C4-2B (cell line): Measurements from ENCODE around the gene ERC2.

Experiments used
- H3K27ac ChIP-seq: fragments of 450-650 bp; 2 replicates; pipeline ENCODE4 v1.5.1; 2017
- CTCF ChIP-seq: fragments of 450-650 bp; conservative IDR thresholded peaks from 2 replicates; pipeline ENCODE4 v1.5.1; 2017; ENCODE audit warnings: mild to moderate bottlenecking
- ZFX ChIP-seq: fragments of 450-650 bp; IDR thresholded peaks from 2 replicates; pipeline ENCODE4 v1.6.1; 2017

ERC2 gene

DNA sequence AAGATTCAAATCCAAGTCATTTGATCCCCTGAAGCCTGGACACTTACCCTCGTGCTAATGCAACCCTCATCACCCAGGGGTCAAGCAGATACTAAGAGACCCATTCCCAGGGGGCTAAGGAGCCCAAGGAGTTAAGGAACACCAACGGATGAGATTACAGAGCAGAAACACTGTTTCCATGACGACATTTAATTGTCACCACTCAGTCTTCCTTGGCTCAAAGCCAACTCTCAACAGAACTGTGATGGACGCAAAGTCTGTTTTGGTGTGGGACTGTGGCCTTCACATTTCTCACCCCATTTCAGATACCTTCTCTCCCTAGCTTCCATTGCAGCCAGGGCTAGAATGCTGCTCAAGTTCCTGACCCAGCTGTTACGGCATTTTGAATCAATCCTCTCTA lies 597.7 kb downstream of the ERC2 start:
- H3K27ac ChIP-seq = no peak overlapping the region
- TF ChIP-seq CTCF = no peak
- no peak for TF ChIP-seq ZFX

- no peak for TF ChIP-seq ZFX
- peak; percentile 19 for TF ChIP-seq CTCF
- no peak overlapping the region for H3K27ac ChIP-seq
Observed at GRCh38 chr3:55868347-55868746, 599.9 kb downstream of the ERC2 start.

- TF ChIP-seq ZFX (no peak), CTCF (no peak)
- H3K27ac ChIP-seq = no peak overlapping the region
Observed at GRCh38 chr3:55863028-55863427, 605.2 kb downstream of the ERC2 start.

DNA sequence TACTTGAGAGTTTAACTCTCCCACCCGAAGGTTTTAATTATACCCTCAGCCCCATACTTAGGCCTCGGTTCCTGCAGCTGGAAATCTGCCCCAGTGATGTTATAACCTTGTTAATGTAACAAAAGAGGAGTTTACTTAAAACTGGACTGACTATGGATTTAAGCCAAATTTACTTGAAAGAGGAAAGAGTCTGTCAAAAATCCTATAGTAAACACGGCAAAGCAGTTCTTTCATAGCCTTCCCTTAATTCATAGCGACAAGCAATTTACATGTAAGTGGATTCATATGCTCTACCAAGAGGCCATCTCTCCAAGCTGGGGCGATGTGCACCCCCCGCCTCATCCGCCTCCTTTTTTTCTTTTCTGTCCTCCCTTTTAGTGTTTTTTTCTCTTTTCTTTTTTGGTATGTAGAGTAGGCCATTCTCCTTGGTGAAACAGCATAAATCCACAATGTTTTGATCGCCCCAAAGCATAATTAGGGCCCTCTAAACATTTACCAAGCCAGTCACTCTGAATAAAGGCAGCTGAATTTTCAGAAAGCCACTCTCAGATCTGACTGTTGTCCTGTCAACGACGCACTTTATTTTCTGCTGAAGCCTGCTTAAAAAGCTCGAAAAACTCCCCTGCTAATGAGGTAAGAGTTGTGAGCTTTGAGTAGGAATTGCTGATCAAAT lies 608.1 kb downstream of the ERC2 start:
- no peak overlapping the region for H3K27ac ChIP-seq
- TF ChIP-seq ZFX (no peak), CTCF (no peak)

DNA sequence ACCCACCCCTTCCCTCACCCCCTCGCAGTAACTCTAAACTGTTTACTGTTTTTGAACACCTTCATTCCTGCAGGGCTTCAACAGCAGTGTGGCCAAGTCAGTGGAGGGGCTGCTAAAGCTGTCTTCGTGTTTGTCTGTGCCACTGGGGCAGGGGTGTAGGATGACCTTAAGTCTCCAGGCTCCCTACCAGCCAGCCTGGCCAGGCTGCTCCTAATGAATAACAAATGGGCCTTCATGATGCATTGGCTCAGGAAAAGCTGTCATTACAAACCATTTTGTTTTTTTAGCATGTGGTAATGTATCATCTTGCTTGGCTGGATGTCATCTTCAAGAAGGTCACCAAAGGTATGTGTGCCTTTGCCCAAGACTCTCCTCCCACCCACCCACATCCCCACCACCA lies 609.0 kb downstream of the ERC2 start:
- H3K27ac ChIP-seq = no peak overlapping the region

DNA sequence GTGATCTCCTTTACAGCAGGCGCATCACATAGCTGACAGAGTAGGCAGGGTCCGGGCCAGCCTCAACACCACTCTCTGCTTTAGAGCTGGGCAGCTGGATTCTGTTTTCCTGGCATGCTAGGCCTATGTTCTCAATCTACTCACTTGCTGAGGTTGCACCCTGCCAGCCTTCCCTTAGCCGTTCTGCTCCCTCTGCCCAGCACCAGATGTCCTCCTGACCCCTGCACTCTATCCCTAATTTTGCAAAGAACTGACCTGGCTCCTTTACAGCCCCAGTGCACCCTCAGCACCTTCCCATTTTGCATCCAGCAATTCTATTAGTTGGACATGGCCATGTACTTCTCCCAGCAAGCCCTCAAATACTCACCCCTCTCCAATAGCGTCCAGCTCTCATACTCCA lies 609.5 kb downstream of the ERC2 start:
- no peak overlapping the region for H3K27ac ChIP-seq
- TF ChIP-seq CTCF (no peak), ZFX (no peak)

More for the DNA sequence above, 609.0 kb downstream of the ERC2 start:
- TF ChIP-seq ZFX (no peak), CTCF (no peak)

- no peak for TF ChIP-seq CTCF
- no peak for TF ChIP-seq ZFX
- H3K27ac ChIP-seq = no peak overlapping the region
Observed at GRCh38 chr3:55858302-55858701, 610.0 kb downstream of the ERC2 start.
